ENCODE measurements around the gene CES4A. TPM values are rescaled to one million over a fixed set of nuclear protein-coding genes. Genes with fewer than 3 reads are reported as not detected.

The CES4A gene
- total RNA-seq, 2 donors from 2014 or later: 5.9 to 7.8 TPM

GRCh38 chr16:66975302-66975893, 13.0 kb upstream of the CES4A start:
- no peaks in the 10 kb centered on the region for H3K36me3 ChIP-seq
- TF ChIP-seq CTCF (IDR thresholded peaks at IDR 0.05): no peak
- no peaks in the 10 kb centered on the region for H3K27me3 ChIP-seq
- no peak for DNase-seq
- no peak overlapping the region for H3K9ac ChIP-seq (ENCODE audit: low read depth in 2 of 2, low read length in 2 of 2)
- H3K27ac ChIP-seq: no peak overlapping the region
- H3K4me3 ChIP-seq: no peak overlapping the region
- no peaks in the 10 kb centered on the region for H3K9me3 ChIP-seq
- intact Hi-C loops (cut with DNase I): loop anchor here (5.0 to 10.0 kb wide), 2 partner anchors 182 to 209 kb away; partner anchors contain the start of genes FBXL8, MATCAP1 and TRADD
- H3K4me1 ChIP-seq: no peaks in the 10 kb centered on the region

DNA sequence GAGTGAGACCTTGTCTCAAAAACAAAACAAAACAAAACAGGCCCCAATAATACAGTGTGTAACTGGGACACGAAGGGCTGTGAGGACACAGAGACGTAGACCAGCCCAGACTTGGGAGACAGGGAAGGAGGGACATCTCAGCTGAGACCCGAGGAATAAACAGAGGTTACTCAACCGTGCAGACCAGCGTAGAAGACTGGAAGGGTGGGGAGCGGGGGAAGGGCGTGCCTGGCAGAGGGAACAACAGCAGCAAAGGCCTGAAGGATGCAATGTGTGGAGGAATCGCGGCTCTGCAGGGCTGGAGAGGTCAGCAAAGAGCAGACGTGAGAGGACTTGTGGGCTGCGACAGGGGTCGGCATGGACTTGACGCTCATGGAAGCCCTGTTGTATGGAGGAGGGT, 11.6 kb upstream of the CES4A start:
- Histone ChIP-seq H3K36me3 (no peaks in the 10 kb centered on the region), H3K27ac (no peak overlapping the region), H3K27me3 (no peaks in the 10 kb centered on the region), H3K4me3 (no peak overlapping the region), H3K9ac (ENCODE audit: low read depth in 2 of 2, low read length in 2 of 2) (no peak overlapping the region), H3K4me1 (no peaks in the 10 kb centered on the region), H3K9me3 (no peaks in the 10 kb centered on the region)
- intact Hi-C loops (cut with DNase I): loop anchor here (5.0 to 10.0 kb wide), 2 partner anchors 181 to 208 kb away; partner anchors contain the start of genes FBXL8, MATCAP1 and TRADD
- DNase-seq: no peak
- no peak for TF ChIP-seq CTCF (IDR thresholded peaks at IDR 0.05)

DNA sequence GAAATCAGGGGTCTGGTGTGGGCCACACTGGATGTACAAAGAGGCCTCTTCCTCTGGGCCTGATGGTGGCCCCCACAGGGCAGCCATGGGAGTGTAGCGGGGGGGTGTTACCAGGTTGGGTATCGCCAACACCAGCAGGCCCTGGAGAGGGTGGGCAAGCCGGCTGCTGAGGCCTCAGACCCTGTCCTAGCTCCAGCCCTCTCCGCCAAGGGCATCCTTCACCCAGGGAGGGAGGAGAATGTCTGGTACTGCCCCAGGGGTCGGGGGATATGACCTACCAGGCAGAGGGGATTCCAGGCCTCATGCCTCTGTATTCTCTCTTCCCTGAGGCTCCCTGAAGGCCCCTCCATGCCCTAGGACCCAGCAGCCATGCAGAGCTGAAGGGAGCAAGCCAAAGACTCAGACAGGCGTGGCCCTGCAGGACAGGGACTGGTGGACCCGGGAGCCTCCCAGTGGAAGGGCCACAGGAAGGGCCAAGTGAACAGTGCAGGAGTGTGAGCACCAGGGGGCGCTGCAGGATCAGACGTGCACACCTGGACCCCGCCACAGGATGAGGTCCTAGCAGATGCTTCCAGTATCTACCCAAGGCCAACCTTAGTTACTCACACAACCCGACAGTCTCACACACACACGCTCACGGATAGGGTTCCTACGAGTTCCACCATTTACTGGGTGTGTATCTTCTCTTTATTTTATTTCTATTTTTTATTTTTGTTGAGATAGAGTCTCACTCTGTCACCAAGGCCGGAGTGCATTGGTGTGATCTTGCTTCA, 10.9 kb upstream of the CES4A start:
- intact Hi-C loops (cut with DNase I): loop anchor here (5.0 to 10.0 kb wide), 2 partner anchors 180 to 207 kb away; partner anchors contain the start of genes FBXL8, MATCAP1 and TRADD
- peak; percentile 93 for TF ChIP-seq CTCF (IDR thresholded peaks at IDR 0.05)
- H3K36me3 ChIP-seq: no peaks in the 10 kb centered on the region
- no peaks in the 10 kb centered on the region for H3K9me3 ChIP-seq
- no peak overlapping the region for H3K4me3 ChIP-seq
- H3K27ac ChIP-seq: no peak overlapping the region
- no peak overlapping the region for H3K9ac ChIP-seq (ENCODE audit: low read depth in 2 of 2, low read length in 2 of 2)
- no peaks in the 10 kb centered on the region for H3K4me1 ChIP-seq
- peak; percentile 93 for DNase-seq
- no peaks in the 10 kb centered on the region for H3K27me3 ChIP-seq

GRCh38 chr16:66979011-66979717, 9.2 kb upstream of the CES4A start:
- no peak overlapping the region for H3K9ac ChIP-seq (ENCODE audit: low read depth in 2 of 2, low read length in 2 of 2)
- no peaks in the 10 kb centered on the region for H3K4me1 ChIP-seq
- DNase-seq: no peak
- no peaks in the 10 kb centered on the region for H3K9me3 ChIP-seq
- no peaks in the 10 kb centered on the region for H3K36me3 ChIP-seq
- TF ChIP-seq CTCF (IDR thresholded peaks at IDR 0.05): no peak
- H3K4me3 ChIP-seq: no peak overlapping the region
- intact Hi-C loops (cut with DNase I): loop anchor here (5.0 to 10.0 kb wide), 2 partner anchors 178 to 206 kb away; partner anchors contain the start of genes FBXL8, MATCAP1 and TRADD
- no peak overlapping the region for H3K27ac ChIP-seq
- no peaks in the 10 kb centered on the region for H3K27me3 ChIP-seq

DNA sequence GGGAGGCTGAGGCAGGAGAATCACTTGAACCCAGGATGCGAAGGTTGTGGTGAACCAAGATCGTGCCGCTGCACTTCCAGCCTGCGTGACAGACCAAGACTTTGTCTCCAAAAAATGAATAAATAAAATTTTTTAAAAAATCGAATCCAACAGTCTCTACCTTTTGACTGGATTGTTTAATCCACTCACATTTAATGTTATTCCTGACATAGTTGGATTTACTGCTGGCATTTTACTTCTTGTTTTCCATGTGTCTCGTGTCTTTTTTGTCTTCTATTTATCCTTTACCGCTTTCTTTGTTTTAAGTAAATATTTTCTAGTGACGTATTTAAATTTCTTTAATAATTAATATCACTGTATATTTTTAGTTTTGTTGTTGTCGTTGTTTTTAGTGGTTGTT, 5.4 kb upstream of the CES4A start:
- H3K4me1 ChIP-seq: no peaks in the 10 kb centered on the region
- no peaks in the 10 kb centered on the region for H3K36me3 ChIP-seq
- TF ChIP-seq CTCF (IDR thresholded peaks at IDR 0.05): no peak
- H3K27ac ChIP-seq: no peak overlapping the region
- H3K27me3 ChIP-seq: no peaks in the 10 kb centered on the region
- intact Hi-C loops (cut with DNase I): no loop called here
- H3K4me3 ChIP-seq: no peak overlapping the region
- H3K9ac ChIP-seq (ENCODE audit: low read depth in 2 of 2, low read length in 2 of 2): no peak overlapping the region
- no peaks in the 10 kb centered on the region for H3K9me3 ChIP-seq
- no peak for DNase-seq

All from colonic mucosa (tissue), 4 donors.